Mammary epithelial cell (primary cell): ENCODE data around the gene DAP.

Experiments used
- EZH2 ChIP-seq: IDR thresholded peaks from 2 replicates; pipeline ENCODE4 v1.6.1; 2012; ENCODE audit warnings: low read length, inconsistent platforms, borderline replicate concordance
- TF ChIP-seq, protein P1 (sequence below), 2 donors: IDR thresholded peaks in 1 of 2; conservative IDR thresholded peaks in 1 of 2; 2 replicates each; pipeline ENCODE4 v1.5.1; 2011 to 2012; ENCODE audit warnings: inconsistent platforms in 2 of 2, low read length in 2 of 2, mild to moderate bottlenecking in 2 of 2, control low read depth in 1 of 2, low read depth in 1 of 2; ENCODE audit not compliant: insufficient read depth in 1 of 2; ENCODE audit errors: extremely low read depth in 1 of 2

DNA sequence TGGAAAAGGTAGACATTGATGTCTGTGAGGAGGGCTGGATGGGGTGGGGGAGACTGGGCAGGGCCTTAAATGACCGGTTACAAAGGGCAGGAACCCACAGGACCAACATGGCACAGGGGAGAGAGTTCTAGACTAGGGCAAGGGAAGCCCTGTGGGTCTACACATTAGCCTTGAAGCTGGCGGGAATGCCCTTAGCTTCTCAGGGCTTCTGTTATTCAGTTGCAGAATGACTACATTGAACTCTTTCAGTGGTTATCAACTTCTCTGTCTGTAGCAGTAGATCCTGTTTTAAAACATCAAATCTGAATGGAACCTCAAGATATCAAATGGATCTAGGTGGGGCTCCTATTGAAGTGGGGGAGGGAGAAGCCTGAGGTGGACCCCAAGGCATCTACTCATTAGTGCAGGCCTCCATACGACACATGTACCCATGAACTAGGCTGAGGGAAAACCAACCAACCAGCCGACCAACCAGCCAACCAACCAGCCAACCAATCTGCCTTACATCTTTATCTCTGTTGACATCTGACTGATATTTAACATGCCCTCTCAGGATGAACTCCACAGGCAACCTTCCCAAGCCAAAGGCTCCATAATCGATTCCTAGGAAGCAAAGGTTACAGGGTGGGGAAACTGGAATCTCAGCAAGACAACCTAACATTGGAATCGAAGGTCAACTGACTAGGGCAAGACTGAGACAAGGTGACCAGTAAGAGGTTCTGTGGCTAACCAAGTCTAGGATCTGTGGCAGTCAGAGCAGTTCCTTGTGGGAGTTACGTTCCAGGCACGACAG is 48.3 kb downstream of the DAP start:
- TF ChIP-seq, protein P1, sequence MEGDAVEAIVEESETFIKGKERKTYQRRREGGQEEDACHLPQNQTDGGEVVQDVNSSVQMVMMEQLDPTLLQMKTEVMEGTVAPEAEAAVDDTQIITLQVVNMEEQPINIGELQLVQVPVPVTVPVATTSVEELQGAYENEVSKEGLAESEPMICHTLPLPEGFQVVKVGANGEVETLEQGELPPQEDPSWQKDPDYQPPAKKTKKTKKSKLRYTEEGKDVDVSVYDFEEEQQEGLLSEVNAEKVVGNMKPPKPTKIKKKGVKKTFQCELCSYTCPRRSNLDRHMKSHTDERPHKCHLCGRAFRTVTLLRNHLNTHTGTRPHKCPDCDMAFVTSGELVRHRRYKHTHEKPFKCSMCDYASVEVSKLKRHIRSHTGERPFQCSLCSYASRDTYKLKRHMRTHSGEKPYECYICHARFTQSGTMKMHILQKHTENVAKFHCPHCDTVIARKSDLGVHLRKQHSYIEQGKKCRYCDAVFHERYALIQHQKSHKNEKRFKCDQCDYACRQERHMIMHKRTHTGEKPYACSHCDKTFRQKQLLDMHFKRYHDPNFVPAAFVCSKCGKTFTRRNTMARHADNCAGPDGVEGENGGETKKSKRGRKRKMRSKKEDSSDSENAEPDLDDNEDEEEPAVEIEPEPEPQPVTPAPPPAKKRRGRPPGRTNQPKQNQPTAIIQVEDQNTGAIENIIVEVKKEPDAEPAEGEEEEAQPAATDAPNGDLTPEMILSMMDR (conservative IDR thresholded peaks at IDR 0.05 in 1 of 2, IDR thresholded peaks at IDR 0.05 in 1 of 2; ENCODE audit: extremely low read depth in 1 of 2, insufficient read depth in 1 of 2, low read depth in 1 of 2, low read length in 2 of 2), result no peak
- no peak for TF ChIP-seq EZH2
